ENCODE data around the gene PPFIBP1. TPM values are rescaled to one million over a fixed set of nuclear protein-coding genes. Genes with fewer than 3 reads are reported as not detected.

PPFIBP1 gene
- total and polyA plus RNA-seq, 2 of the 8 experiments (the other 6 are each of a cell fraction or from before 2014, with no cell fraction given), result 7.7 to 31.3 TPM

DNA sequence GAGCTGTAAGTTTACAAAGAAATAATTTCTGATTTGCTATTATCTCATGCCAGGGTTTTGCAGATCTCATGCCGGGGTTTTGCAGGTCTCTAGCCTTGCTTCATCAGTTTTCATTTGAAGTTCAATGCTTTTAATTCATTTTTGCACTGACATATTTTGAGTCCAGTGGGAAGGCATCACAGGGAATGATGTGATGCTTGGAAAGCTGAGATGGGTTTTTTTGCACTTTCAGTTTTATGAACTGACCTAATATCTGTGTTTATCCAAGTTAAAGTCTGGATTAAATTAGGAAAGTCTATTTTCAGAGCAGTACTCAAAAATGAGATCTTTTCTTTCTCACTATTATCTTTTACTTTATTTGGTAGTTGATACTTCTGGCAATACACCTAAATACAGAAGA lies 148.6 kb downstream of the PPFIBP1 start:
- no peak overlapping the region for H2BK20ac ChIP-seq (ENCODE audit: low read length)
- H3K23ac ChIP-seq (ENCODE audit: insufficient read length), result no peak overlapping the region
- H2BK12ac ChIP-seq (ENCODE audit: low read depth, low read length), result no peak overlapping the region
- no peak overlapping the region for H4K91ac ChIP-seq (replicated peaks; ENCODE audit: insufficient read length, low read length)
- ChIA-PET CTCF (ENCODE audit: partially characterized antibody) (no interaction called here), POLR2A (ENCODE audit: partially characterized antibody) (no interaction called here)
- H2BK5ac ChIP-seq (ENCODE audit: low read depth, low read length), result no peak overlapping the region
- no peaks in the 10 kb centered on the region for H4K20me1 ChIP-seq (replicated peaks in 1 of 2; ENCODE audit: control insufficient read depth in 1 of 2, insufficient read depth in 2 of 2, low read length in 2 of 2)
- H3K56ac ChIP-seq (replicated peaks; ENCODE audit: insufficient read length, low read depth, low read length), result no peak overlapping the region
- FAIRE-seq, result no peak
- no peak overlapping the region for H3K4ac ChIP-seq (replicated peaks; ENCODE audit: insufficient read length, low read depth, low read length)
- no peaks in the 10 kb centered on the region for H3K23me2 ChIP-seq (ENCODE audit: low read depth, low read length)
- H2AK5ac ChIP-seq (ENCODE audit: low read depth, low read length), result no peak overlapping the region
- H4K5ac ChIP-seq (ENCODE audit: insufficient read length, low read depth, low read length), result no peak overlapping the region
- no peaks in the 10 kb centered on the region for H3K4me1 ChIP-seq (replicated peaks in 1 of 4; ENCODE audit: control insufficient read depth in 3 of 4, insufficient read depth in 4 of 4, low read length in 3 of 4)
- no peak overlapping the region for H2BK120ac ChIP-seq (replicated peaks; ENCODE audit: low read depth, low read length)
- no peak overlapping the region for H2AFZ ChIP-seq (ENCODE audit: low read length)
- no peaks in the 10 kb centered on the region for H3K79me1 ChIP-seq (ENCODE audit: low read depth, low read length)
- H3K4me2 ChIP-seq (ENCODE audit: insufficient read depth in 1 of 2, low read depth in 2 of 2, low read length in 2 of 2), result no peak overlapping the region
- 84% methylated on average over 1 of the region's 1 CpG; no CpG with 5 or more reads in 1 of the 2 experiments for WGBS, 2 experiments (ENCODE audit: extremely low coverage in 1 of 2, insufficient coverage in 1 of 2, insufficient read length in 1 of 2, insufficient replicate concordance in 2 of 2, low coverage in 1 of 2, low lambda C conversion rate in 2 of 2, missing lambda C conversion rate in 1 of 2)
- no peaks in the 10 kb centered on the region for H3K79me2 ChIP-seq (ENCODE audit: control insufficient read depth in 1 of 2, insufficient read depth in 2 of 2, low read length in 2 of 2)
- no peaks in the 10 kb centered on the region for H3K27me3 ChIP-seq (replicated peaks in 1 of 4; ENCODE audit: control insufficient read depth in 3 of 4, extremely low read depth in 1 of 4, insufficient read depth in 3 of 4, low read length in 3 of 4)
- H3K18ac ChIP-seq (ENCODE audit: extremely low read depth, low read length), result no peak overlapping the region
- DNase-seq (ENCODE audit: low read depth in 1 of 2, low spot score in 2 of 2), result no peak
- no peak overlapping the region for H4K8ac ChIP-seq (ENCODE audit: extremely low read depth, insufficient read depth, low read length)
- no peaks in the 10 kb centered on the region for H3K9me3 ChIP-seq (ENCODE audit: insufficient read depth in 2 of 2, low read depth in 1 of 2, low read length in 1 of 2)
- no peak overlapping the region for H3K9ac ChIP-seq (replicated peaks in 1 of 4; ENCODE audit: extremely low read depth in 1 of 4, low read depth in 3 of 4, low read length in 3 of 4)
- H3K4me3 ChIP-seq (ENCODE audit: extremely low read depth in 1 of 4, insufficient read depth in 2 of 4, low read depth in 3 of 4, low read length in 4 of 4), result no peak overlapping the region
- H2BK15ac ChIP-seq (ENCODE audit: low read length), result no peak overlapping the region
- no peak overlapping the region for H3K14ac ChIP-seq (ENCODE audit: insufficient read length)
- no peak overlapping the region for H3K27ac ChIP-seq (ENCODE audit: low read depth, low read length)
- 0 out of 8 replicates have a peak, but pooled peaks cover 0 to under 1% (median 0%) of the 10 kb centered on the region in 4 experiments for H3K36me3 ChIP-seq (ENCODE audit: control insufficient read depth in 2 of 4, insufficient read depth in 4 of 4, low read length in 3 of 4)
- no peak for TF ChIP-seq RNF2 (IDR thresholded peaks at IDR 0.05; ENCODE audit: borderline replicate concordance, low read depth, low read length, missing control alignments, poor library complexity, severe bottlenecking)
- no peak for TF ChIP-seq TEAD4 (IDR thresholded peaks at IDR 0.05; ENCODE audit: low read depth, low read length)
- TF ChIP-seq CTBP2 (IDR thresholded peaks at IDR 0.05; ENCODE audit: borderline replicate concordance, insufficient read depth, insufficient read length, low read length), result no peak
- TF ChIP-seq SP4 (IDR thresholded peaks at IDR 0.05; ENCODE audit: low read length), result no peak
- no peak for TF ChIP-seq CREB1 (IDR thresholded peaks at IDR 0.05)
- no peak for TF ChIP-seq GABPA (IDR thresholded peaks at IDR 0.05; ENCODE audit: borderline replicate concordance, insufficient read depth, low read length)
- TF ChIP-seq FOSL1 (IDR thresholded peaks at IDR 0.05; ENCODE audit: insufficient read depth, low read depth, low read length), result no peak
- TF ChIP-seq ASH2L (IDR thresholded peaks at IDR 0.05; ENCODE audit: low read length), result no peak
- TF ChIP-seq TAF7 (optimal IDR thresholded peaks at IDR 0.05; ENCODE audit: borderline replicate concordance, low read depth, low read length), result no peak
- no peak for TF ChIP-seq CBX8 (IDR thresholded peaks at IDR 0.05; ENCODE audit: borderline replicate concordance, low read depth, low read length)
- TF ChIP-seq SIN3A (conservative IDR thresholded peaks at IDR 0.05 in 1 of 2, IDR thresholded peaks at IDR 0.05 in 1 of 2; ENCODE audit: low read depth in 1 of 2, low read length in 2 of 2), result no peak
- TF ChIP-seq JUN (IDR thresholded peaks at IDR 0.05; ENCODE audit: low read depth, low read length), result no peak
- no peak for TF ChIP-seq GTF2F1 (IDR thresholded peaks at IDR 0.05; ENCODE audit: borderline replicate concordance, low read depth, low read length)
- no peak for TF ChIP-seq CHD1 (IDR thresholded peaks at IDR 0.05; ENCODE audit: low read depth, low read length)
- TF ChIP-seq, protein P1, sequence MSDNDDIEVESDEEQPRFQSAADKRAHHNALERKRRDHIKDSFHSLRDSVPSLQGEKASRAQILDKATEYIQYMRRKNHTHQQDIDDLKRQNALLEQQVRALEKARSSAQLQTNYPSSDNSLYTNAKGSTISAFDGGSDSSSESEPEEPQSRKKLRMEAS (IDR thresholded peaks at IDR 0.05), result no peak

Data from H1 (cell line).